Activated CD8-positive, alpha-beta memory T cell treated with anti-CD3 and anti-CD28 coated beads, Interleukin-2, amount 50 U/mL, for 1 hour (primary cell): Measurements from ENCODE around the gene MRPL48.
"Not testable (repeated sequence)": the region's sequence is repeated elsewhere in the genome, so short reads cannot be mapped to it uniquely, and the experiment has no call there.

ENCODE experiments used
- DNase-seq: peaks from one replicate; pipeline ENCODE4 v3.0.0-alpha.2; 2020; ENCODE audit errors: extremely low read depth

Gene MRPL48

DNA sequence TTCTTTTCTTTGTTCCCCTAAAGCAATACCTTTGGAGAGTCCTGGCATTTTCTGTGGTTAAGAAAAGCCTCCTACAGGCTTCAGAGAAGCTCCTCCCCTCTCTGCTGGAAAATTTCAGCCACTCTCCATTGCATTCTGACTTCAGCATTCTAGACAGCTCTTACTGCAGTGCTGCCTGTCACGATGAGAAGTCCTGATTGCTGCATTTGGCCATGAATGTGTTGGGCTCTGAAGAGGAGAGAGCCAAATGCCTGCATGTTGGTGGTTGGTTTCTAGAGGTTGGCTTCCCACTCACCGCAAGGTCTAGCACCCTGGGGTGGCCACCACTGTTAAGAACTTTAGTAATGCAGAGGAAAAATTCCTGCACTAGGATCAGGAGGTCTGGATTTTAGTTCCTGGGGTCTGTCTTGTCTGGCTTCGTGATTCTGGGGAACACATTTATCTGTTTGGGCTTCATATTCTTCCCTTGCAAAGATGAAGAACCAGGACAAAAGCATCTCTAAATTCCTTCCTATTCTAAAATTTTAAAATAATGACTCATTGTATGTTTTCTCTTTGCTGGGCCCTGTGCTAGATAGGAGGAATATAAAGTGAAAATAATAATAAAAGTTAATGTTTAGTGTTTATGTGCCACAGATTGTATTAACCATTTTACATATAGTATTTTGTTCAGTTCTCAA, 50.9 kb downstream of the MRPL48 start:
- DNase-seq: no peak

DNA sequence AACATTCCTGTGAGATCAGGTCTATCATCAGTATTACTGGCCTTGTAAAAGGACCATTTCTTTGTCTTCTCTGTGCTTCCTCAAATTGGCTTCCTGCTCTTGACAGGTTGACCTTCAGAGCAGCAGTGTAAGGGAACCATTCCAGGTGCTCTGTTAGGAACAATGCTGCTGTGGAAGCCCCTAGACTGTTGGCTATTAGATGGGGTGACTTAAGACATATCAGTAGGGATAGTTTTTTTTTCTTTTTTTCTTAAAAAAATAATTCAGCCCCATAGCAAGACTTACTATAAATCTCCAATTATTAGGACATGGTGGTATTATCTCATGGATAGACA, 51.4 kb downstream of the MRPL48 start:
- no peak for DNase-seq

DNA sequence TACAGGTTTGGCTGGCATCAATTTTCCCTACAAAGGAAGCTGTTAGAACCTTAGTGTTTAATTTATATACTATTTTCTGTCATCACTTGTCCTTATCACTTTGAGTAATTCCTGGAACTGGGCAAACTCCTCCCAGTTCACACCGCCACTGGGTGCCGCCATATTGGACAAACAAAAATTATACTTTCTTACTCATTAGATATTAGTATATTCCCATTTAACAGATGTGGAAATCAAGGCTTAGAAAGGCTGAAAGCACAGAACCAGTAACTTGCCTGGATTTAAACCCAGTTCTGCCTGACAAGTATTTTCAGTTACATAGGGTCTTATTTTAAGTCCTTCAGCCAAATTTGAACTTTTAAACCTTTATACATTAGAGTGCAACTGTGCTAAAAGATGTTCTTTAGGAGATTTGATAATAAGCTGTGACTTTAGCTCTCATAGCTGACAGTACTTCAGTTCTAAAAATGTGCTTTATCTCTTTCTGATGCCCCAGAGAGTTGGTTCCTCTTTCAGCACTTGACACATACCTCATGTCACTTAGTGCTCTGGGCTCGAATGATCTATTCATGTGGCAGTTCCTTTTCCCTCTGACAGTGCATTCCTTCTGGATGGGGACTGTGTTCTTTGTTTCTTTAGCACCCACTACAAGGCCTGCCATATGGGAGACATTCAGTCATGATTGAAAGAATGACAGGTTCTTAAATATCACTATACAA, 63.5 kb downstream of the MRPL48 start:
- DNase-seq: no peak

DNA sequence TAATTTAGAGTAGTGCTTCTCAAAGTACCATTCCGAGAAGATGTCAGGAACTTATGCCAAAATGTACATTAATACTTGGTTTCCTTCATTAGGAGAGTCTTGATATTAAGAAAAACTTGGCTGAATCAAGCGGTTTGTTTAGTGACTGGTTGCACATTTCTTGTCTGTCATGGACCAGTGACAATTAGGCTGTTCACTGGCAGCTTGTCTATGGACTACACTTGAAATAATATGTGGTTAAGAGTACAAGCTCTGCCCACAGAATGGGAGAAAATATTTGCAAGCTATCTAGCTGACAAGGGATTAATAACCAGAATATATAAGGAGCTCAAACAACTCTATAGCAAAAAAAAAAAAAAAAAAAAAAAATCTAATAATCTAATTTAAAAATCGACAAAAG, 64.4 kb downstream of the MRPL48 start:
- DNase-seq: no peak

DNA sequence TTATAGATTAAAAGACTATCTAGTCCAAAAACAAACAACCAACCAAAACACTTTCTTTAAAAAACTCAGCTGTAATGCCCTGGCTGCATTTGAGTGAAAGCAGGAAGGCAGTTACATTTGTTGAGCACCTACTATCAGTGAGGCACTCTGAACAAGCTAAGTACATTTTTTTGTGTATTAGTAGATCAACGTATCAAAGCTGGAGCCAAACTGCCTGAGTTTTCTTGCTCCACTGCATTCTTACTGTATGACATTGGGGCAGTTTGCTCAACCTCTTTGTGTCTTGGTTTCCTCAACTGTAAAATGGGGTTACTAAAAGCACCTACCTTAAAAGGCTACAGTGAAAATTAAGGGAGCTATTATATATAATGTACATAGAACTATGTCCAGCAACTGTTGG, 67.0 kb downstream of the MRPL48 start:
- no peak for DNase-seq

DNA sequence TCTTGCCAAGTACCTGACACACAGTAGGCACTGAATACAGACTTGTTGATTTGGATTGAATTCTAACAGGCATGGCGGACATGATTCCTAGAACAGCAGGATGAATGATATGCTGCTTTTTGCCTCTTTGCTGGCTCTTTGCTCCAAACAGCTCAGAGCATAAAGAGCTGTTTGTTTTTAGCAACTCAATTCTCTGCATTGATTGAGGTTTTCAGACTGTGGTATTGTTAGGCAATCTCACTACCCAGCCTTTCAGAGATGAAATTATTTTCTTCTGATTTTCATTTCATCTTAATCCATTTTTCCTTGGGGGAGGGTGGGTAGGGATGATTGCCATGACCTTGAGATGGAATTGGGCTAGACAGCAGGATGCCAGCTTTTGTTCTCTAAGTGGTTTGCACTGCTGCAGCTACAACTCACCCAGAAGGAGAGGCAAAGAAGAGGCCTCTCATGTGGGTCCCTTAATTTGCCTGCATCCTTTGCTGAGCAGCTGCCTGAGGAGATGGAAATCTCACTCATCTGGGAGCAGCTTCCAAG, 68.4 kb downstream of the MRPL48 start:
- DNase-seq: no peak

DNA sequence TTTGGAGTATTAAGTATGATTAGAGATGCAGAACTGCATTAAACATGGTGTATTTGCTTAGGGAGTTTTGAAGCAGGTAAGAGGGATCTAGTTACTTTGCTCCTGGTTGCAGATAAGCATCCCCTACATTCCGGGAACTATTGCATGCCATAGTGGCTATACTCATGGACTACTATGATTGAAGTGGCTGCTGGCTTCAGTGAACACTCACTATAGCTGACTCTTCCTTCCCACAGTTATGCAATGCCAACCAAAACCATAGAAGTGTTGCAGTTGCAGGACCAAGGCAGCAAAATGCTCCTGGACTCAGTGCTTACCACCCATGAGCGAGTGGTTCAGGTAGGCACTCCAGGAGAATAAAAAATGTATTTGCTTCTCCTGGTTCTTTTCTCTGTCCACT, 72.0 kb downstream of the MRPL48 start:
- no peak for DNase-seq

DNA sequence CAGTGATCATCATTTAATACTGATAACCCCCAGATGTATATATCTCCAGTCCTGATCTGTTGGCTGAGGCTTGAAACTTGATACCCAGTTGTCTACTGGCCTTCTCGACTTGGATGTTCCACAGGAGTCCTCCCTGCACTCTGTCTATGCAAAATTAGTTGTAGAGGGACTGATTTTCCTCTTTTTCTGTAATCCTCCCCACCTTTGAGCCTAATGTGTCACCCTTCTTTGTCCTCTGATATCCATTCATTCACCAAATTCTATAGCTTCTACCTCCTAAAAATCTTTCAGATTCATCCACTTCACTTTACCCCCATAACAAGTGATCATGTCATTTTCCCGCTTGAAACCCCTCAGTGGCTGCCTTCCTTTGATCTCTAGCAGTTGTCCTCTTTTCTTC, 72.5 kb downstream of the MRPL48 start:
- no peak for DNase-seq

DNA sequence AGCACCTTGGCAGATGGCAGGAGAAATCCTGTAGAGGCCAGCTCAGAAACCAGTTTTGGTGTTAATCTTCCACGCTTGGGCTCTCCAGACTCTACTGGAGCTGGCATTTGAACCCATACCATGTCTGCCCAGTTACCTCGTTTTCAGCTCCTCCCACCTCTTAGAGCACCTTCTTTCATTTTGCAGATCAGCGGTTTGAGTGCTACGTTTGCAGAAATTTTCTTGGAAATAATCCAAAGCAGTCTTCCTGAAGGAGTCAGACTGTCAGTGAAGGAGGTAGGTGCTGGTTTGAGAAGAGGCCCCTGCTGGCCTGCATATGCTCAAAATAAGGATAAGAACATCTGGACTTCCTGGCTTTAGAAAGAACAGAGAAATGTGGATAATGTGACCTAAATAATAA, 75.3 kb downstream of the MRPL48 start:
- no peak for DNase-seq

DNA sequence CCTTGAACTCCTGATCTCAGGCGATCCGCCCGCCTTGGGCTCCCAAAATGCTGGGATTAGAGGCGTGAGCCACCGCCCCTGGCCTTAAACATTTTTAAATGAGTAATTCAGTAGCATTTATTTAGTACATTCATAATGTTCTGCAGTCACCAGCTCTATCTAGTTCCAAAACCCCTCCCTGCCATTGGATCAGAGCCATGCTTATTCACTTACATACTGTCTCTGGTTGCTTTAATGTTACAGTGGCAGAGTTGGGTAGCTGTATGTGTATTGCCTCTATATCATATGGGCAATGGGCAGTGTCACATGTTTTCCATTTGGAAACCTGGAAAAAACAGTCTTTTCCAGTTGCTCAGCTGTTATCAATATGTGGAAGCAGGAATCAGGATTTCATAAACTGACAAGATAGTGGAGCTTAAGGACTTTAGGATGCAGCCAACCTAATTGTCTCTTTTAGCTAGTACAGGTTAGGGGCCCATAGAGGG, 78.5 kb downstream of the MRPL48 start:
- no peak for DNase-seq

DNA sequence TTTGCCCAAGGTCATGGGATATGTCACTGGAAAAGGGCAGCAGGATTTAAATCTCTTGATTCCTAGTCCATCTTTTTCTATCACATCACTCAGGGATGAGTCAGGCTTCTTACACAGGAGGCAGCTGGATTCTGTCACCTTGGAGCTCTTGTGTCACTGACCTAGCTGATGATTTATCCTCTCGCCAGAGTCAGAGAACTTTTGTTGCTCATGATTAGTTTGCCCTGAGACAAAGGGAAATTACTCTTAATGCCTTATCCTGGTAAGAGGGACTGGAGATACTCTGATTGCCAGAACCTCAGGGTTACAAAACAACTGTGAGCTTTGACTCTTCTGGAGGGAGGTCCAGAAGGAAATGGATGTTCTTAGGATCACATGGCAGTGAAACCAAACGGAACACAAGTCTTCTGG, 78.9 kb downstream of the MRPL48 start:
- no peak for DNase-seq

DNA sequence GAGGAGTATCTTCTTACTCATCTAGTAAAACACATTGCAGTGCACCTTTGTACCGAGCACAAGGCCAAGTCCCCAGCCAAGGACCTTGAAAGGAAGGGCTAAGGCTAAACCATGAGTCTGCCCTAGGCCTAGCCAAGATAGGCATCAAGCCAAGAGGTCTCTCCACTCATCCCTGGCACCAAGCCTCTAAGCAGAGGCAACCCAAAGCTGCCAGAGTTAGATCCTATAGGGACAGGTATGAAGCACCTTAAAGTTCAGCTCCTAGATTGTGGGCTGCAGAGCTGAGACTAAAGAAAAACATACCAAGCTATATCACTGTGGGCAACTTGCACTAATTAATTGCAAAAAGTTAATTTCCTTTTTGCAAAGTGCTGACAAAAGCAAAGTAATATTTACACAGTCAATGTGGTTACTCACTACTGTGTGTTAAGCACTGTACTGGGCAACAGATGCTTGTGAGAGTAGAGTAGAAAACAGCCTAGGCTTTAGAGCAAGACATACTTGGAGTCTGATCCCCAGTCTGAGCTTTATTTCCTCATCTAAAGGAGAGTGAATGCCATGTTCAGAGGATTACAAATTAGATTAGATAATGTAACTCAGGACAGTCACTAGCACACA, 81.8 kb downstream of the MRPL48 start:
- DNase-seq: no peak

DNA sequence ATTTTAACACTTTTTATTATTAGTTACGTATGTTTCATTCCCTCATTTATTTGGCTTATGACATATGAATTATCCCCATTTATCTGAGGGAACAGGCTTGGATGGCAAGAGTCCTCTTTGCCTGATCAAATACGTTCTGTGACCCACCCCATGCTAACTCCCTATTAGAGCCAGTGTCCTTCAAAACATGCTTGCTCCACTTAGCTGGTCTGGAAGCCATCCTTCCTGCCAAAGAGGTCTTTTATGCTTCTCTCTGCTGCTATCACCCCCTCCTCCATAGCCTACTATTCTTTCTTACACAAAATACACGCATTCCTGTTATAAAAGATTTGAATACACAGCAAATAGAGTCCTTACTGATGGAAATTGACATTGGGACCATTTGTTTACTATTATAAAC, 82.6 kb downstream of the MRPL48 start:
- no peak for DNase-seq

DNA sequence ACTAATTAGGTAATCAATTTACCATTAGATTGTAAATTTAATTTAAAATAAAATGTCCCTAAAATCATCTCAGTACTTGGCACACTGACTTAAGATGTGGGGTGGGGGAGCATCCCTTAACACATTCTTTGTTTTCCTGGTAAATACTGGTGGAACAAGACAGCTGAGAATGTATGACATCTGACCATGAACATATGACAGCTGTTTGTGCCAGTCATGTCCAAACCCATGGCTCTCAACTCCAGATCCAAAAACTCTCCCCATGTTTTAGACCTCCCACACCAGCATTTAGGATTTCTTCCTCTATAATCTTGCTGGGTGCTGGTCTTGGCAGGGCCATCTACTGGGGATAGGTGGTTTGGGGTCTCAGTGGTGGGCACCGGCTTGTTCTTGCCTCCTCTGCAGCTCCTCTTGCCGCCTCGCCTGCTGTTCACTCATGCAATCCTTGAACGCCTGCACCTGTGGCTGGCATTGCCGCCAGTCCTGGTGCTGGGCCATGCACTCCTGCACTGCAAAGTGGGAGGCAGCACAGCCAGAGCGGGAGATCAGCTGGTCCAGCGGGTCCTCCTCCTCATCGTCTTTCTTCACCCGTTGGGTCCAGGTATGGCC, 85.2 kb downstream of the MRPL48 start:
- DNase-seq: no peak

DNA sequence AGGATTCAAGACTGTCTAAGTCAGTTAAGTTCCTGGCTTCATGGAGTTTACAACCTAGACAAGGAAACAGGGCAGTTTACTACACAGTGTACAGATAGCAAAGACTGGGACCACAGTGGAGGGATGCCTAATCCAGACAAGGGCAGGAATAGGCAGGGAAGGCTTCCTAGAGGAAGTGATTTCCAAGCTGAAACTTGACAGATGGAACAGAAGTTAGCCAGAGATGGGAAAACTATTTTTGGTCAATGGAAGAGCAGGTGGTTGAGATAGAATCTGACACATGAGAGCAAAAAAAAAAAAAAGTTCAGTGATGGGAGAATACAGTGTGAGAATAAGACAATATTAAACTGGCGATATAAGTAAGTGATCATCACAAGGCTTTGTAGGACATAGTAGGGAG, 87.7 kb downstream of the MRPL48 start:
- no peak for DNase-seq

DNA sequence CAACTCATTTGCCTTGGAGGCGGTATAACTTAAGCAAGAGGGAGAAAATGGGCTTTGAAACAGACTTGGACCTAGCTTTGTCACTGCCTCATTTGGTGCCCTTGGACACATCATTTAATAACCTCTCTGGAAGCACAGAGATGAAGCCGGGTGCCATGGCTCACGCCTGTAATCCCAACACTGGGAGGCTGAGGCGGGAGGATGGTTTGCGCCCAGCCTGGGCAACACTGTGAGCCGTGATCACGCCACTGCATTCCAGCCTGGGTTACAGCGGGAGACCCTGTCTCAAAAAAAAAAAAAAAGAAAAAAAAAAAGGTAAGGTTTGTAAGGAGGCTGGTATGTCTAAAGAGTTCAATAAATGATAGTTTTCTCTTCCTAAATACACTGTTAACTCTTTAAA, 88.2 kb downstream of the MRPL48 start:
- DNase-seq: no peak

DNA sequence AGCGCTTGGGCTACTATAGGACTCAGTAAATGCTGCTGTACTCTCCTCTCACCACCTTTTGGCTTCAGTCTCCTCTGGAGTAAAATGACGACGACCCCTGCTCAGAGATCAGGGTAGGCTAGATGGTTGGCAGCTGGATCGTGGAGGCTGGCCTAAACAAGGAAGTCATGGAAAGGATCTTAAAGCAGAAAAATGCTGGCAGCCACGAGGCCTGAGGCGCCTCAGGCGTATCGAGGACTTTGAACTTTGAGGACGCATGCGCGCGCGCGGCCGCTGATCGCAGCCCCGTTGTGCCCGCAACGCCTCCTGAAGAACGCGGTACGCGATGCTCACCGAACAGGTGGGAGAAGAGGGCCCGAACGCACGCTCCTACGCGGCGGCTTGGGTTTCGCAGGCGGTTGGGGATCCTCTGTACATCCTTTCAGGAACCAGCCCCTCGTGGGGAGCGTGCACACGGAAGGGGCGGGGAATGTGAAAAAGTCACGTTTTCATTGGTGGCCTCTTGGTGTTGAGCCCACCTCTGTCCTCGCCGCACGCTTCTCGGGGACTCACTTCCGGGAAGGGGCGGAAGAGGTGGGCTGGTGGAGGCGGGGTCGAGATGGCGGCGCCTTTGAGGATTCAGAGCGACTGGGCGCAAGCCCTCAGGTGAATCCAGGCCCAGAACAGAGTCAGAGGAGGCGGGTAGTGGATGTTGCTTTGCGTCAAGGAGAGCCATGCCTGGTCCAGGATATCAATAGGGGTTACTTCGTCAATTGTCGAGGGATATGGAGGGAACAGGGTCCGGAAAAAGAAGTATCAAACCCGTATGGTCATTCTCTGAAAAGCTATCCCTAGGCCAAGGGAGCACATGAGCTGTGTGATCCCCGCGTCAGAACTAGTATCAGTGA, 89.0 kb downstream of the MRPL48 start, which contains the start of the genes COA4 and PAAF1:
TSS of gene COA4 (minus strand) at position 423 of the 887 bp plus-strand sequence. CDS start 3,468 bp downstream, outside the sequence.
TSS of gene PAAF1 (plus strand) at position 576 of the 887 bp plus-strand sequence. CDS start at position 599, 23 bp downstream.
- peak; percentile 77 for DNase-seq

DNA sequence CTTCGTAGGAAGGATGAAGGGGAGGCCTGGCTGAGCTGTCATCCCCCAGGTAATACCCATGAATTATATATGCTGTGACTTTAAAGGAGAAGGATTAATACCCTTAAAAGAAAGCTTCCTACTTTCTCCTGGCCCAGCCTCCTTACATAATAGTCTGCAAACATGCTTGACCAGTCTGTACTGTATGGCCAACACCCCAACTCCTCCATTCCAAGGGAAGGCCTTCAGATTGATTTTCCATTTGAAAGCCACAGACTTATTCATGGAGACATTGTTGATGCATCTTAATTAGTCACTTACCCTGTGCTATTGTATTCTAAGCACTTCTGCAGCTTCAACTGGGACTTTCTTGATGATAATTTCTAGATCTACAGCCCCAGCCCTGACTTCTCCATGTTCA, 91.1 kb downstream of the MRPL48 start:
- no peak for DNase-seq

DNA sequence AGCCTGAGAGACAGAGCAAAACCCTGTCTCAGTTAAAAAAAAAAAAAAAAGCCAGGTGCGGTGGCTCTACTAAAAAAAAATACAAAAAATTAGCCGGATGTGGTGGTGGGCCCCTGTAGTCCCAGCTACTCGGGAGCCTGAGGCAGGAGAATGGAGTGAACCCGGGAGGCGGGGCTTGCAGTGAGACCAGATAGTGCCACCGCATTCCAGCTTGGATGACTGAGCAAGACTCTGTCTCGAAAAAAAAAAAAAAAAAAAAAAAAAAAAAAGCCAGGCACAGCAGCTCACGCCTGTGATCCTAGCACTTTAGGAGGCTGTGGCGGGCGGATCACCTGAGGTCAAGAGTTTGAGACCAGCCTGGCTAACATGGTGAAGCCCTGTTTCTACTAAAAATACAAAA, 92.8 kb downstream of the MRPL48 start:
- DNase-seq: not testable (repeated sequence)

DNA sequence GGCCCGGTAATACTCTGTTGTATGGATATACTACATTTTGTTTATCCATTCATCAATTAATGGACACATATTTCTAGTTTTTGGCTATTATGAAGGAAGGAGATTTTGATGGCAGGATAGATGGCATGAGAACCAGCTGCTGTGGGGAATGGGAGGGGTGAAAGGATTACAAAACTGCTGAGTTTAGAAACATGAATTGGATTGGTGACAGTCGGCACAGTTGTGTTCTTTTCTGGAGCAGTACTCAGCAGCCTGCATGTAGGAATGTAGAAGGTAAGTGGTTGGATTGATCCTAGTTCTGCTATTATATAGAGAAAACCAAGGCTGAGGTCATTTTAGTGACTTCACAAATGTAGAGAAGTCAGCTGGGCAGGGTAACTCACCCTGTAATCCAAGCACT, 96.2 kb downstream of the MRPL48 start:
- no peak for DNase-seq

DNA sequence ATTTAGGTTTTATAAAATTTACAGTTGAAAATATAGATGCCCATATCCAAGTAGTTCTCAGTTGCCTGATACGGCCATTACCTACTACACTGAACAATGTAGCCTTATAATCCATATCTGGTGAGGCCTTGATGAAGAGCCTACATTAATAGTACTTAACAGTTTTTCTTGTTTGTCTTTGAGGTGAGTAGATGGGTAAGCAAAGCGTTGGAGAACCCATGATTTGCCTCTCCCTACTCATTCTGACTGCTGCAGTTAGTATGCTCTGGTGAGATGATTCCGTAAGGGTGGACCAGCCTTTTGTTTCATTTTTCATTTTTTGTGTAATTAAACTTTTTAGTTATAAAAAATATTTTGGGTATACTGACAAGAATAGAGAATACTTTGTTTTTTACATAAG, 100.6 kb downstream of the MRPL48 start:
- DNase-seq: no peak
